GM12891 (cell line): Measurements from ENCODE around the gene VPS13D.

Experiments used
- PAX5 ChIP-seq: IDR thresholded peaks from 2 replicates; pipeline ENCODE4 v1.6.1; 2011; ENCODE audit warnings: low read length, moderate library complexity, mild to moderate bottlenecking; ENCODE audit not compliant: insufficient read depth, severe bottlenecking
- POLR2A ChIP-seq: IDR thresholded peaks from 2 replicates; pipeline ENCODE4 v1.6.1; 2011; ENCODE audit warnings: low read depth, low read length, control low read depth
- POLR2AphosphoS5 ChIP-seq: IDR thresholded peaks from 2 replicates; pipeline ENCODE4 v1.6.1; 2011; ENCODE audit warnings: low read depth, low read length, control low read depth
- POU2F2 ChIP-seq: IDR thresholded peaks from 2 replicates; pipeline ENCODE4 v1.6.1; 2011; ENCODE audit warnings: low read depth, mild to moderate bottlenecking, control low read depth, low read length, moderate library complexity
- SPI1 ChIP-seq: IDR thresholded peaks from 2 replicates; pipeline ENCODE4 v1.6.1; 2011; ENCODE audit warnings: low read depth, low read length, control low read depth
- TAF1 ChIP-seq: IDR thresholded peaks from 2 replicates; pipeline ENCODE4 v1.6.1; 2011; ENCODE audit warnings: low read depth, low read length, control low read depth

DNA sequence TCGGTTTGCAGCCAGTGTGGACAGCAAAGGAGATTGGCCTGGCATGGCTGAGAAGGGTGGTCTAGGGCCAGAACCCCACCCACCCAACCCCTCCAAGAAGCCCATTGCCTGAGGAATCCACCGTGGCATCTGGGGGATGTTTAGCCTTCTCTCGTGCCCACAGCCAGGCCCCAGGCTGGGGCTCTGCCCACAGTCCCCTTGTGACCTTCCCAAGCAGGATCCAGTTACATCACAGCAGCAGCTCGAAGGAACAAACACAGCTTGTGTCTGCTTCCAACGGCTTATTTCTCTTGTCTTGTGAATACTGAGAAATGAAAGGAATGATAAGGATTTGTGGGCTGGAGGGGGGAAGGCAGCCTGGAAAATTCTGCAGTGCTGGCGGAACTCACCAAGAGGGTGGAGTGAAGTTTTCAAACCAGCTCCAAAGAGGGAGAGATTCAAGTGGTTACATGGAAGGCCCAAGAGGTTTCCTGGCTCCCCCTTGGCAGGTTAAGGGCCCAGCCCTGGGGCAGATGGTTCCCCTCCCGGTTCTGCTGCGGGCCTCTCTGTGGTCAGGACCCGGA, 326.6 kb downstream of the VPS13D start:
- TF ChIP-seq PAX5 (no peak), POLR2A (no peak), TAF1 (no peak), POLR2AphosphoS5 (no peak), SPI1 (no peak), POU2F2 (no peak)
